Ishikawa (cell line): ENCODE measurements around the gene ANKRD11.

Source experiments
- CEBPB ChIP-seq: IDR thresholded peaks from 2 replicates; pipeline ENCODE4 v1.6.1; 2012
- CREB1 ChIP-seq: IDR thresholded peaks from 2 replicates; pipeline ENCODE4 v1.6.1; 2012; ENCODE audit warnings: low read depth
- EGR1 ChIP-seq: IDR thresholded peaks from 2 replicates; pipeline ENCODE4 v1.6.1; 2012
- EP300 ChIP-seq: IDR thresholded peaks from 2 replicates; pipeline ENCODE4 v1.6.1; 2012; ENCODE audit warnings: borderline replicate concordance
- FOXM1 ChIP-seq: IDR thresholded peaks from 2 replicates; pipeline ENCODE4 v1.6.1; 2012; ENCODE audit warnings: low read depth, borderline replicate concordance
- MAX ChIP-seq: IDR thresholded peaks from 2 replicates; pipeline ENCODE4 v1.6.1; 2012
- NFIC ChIP-seq: IDR thresholded peaks from 2 replicates; pipeline ENCODE4 v1.6.1; 2012
- RAD21 ChIP-seq: IDR thresholded peaks from 2 replicates; pipeline ENCODE4 v1.6.1; 2012; ENCODE audit warnings: low read depth
- REST ChIP-seq: IDR thresholded peaks from 2 replicates; pipeline ENCODE4 v1.6.1; 2012; ENCODE audit warnings: low read depth, mild to moderate bottlenecking
- TAF1 ChIP-seq: IDR thresholded peaks from 2 replicates; pipeline ENCODE4 v1.6.1; 2012; ENCODE audit warnings: low read depth, mild to moderate bottlenecking
- TEAD4 ChIP-seq: IDR thresholded peaks from 2 replicates; pipeline ENCODE4 v1.6.1; 2012
- USF1 ChIP-seq: IDR thresholded peaks from 2 replicates; pipeline ENCODE4 v1.6.1; 2012
- YY1 ChIP-seq: IDR thresholded peaks from 2 replicates; pipeline ENCODE4 v1.6.1; 2012; ENCODE audit warnings: low read depth

- no peak for TF ChIP-seq EP300
- no peak for TF ChIP-seq FOXM1
- TF ChIP-seq CREB1, result no peak
- TF ChIP-seq YY1, result no peak
- no peak for TF ChIP-seq TAF1
- no peak for TF ChIP-seq TEAD4
- TF ChIP-seq EGR1, result no peak
- no peak for TF ChIP-seq REST
- TF ChIP-seq CEBPB, result no peak
- TF ChIP-seq RAD21, result no peak
- TF ChIP-seq USF1, result no peak
- no peak for TF ChIP-seq NFIC
- TF ChIP-seq MAX, result no peak
Observed at GRCh38 chr16:89358030-89359005, 132.0 kb downstream of the ANKRD11 start.
